Type B pancreatic cell (in vitro differentiated cells): ENCODE measurements around the gene NUP93. TPM values are rescaled to one million over a fixed set of nuclear protein-coding genes. Genes with fewer than 3 reads are reported as not detected.
"Not testable (repeated sequence)": the region's sequence is repeated elsewhere in the genome, so short reads cannot be mapped to it uniquely, and the experiment has no call there.

Experiments
- DNase-seq: peaks from one replicate; pipeline ENCODE4 v3.0.0; 2021; ENCODE audit warnings: mixed read lengths; ENCODE audit not compliant: unreplicated experiment; ENCODE audit errors: extremely low spot score
- H3K27ac Mint-ChIP-seq: 2 replicates; pipeline ENCODE4 v1.8.0; 2021; ENCODE audit warnings: mild to moderate bottlenecking, mixed read lengths
- H3K27me3 Mint-ChIP-seq: 2 replicates; pipeline ENCODE4 v1.8.0; 2021; ENCODE audit warnings: mixed read lengths
- H3K36me3 Mint-ChIP-seq: 2 replicates; pipeline ENCODE4 v1.8.0; 2021; ENCODE audit warnings: mixed read lengths
- H3K4me1 Mint-ChIP-seq: one replicate; pipeline ENCODE4 v1.8.0; 2021; ENCODE audit warnings: mixed read lengths; ENCODE audit not compliant: unreplicated experiment
- H3K4me3 Mint-ChIP-seq: 2 replicates; pipeline ENCODE4 v1.8.0; 2021; ENCODE audit warnings: mild to moderate bottlenecking, mixed read lengths
- H3K9me3 Mint-ChIP-seq: 2 replicates; pipeline ENCODE4 v1.8.0; 2021; ENCODE audit warnings: mixed read lengths
- CTCF ChIP-seq: fragments of 200-600 bp; sonication (generic); conservative IDR thresholded peaks from 2 replicates; pipeline ENCODE4 v1.5.0; 2021; ENCODE audit warnings: antibody characterized with exemption, mild to moderate bottlenecking
- total RNA-seq: library from RNA; stranded (reverse); gene quantifications from 2 replicates; pipeline ENCODE4 v1.2.1, GENCODE V29; 2021; ENCODE audit warnings: low replicate concordance

Gene NUP93
- total RNA-seq, 1 donor from 2014 or later, result 101 TPM

GRCh38 chr16:56866955-56867830 is 137.3 kb downstream of the NUP93 start:
- Mint-ChIP-seq H3K4me1 (peaks cover 32% of the 10 kb centered on the region), H3K9me3 (no peaks in the 10 kb centered on the region), H3K27me3 (no peaks in the 10 kb centered on the region), H3K27ac (no peak overlapping the region), H3K4me3 (peak overlapping the region; percentile 8), H3K36me3 (no peaks in the 10 kb centered on the region)
- TF ChIP-seq CTCF, result peak; percentile 85
- DNase-seq, result no peak

- no peaks in the 10 kb centered on the region for H3K27me3 Mint-ChIP-seq
- no peaks in the 10 kb centered on the region for H3K9me3 Mint-ChIP-seq
- no peak for DNase-seq
- no peaks in the 10 kb centered on the region for H3K36me3 Mint-ChIP-seq
- no peak overlapping the region for H3K27ac Mint-ChIP-seq
- peaks cover 23% of the 10 kb centered on the region for H3K4me1 Mint-ChIP-seq
- no peak overlapping the region for H3K4me3 Mint-ChIP-seq
- TF ChIP-seq CTCF, result no peak
These were observed 138.2 kb downstream of the NUP93 start for GRCh38 chr16:56868175-56868574.

- not testable (repeated sequence) for DNase-seq
These were observed 138.8 kb downstream of the NUP93 start for GRCh38 chr16:56868766-56869165.

GRCh38 chr16:56869513-56870275 is 139.8 kb downstream of the NUP93 start:
- H3K4me3 Mint-ChIP-seq, result no peak overlapping the region
- no peaks in the 10 kb centered on the region for H3K36me3 Mint-ChIP-seq
- H3K27me3 Mint-ChIP-seq, result no peaks in the 10 kb centered on the region
- TF ChIP-seq CTCF, result peak; percentile 28
- peaks cover 15% of the 10 kb centered on the region for H3K4me1 Mint-ChIP-seq
- no peak for DNase-seq
- no peaks in the 10 kb centered on the region for H3K9me3 Mint-ChIP-seq
- H3K27ac Mint-ChIP-seq, result no peak overlapping the region

More at GRCh38 chr16:56868766-56869165, 138.8 kb downstream of the NUP93 start:
- peaks cover 19% of the 10 kb centered on the region for H3K4me1 Mint-ChIP-seq
- H3K36me3 Mint-ChIP-seq, H3K4me3 Mint-ChIP-seq, H3K27me3 Mint-ChIP-seq, H3K27ac Mint-ChIP-seq, H3K9me3 Mint-ChIP-seq: not testable (repeated sequence)

- no peak overlapping the region for H3K4me3 Mint-ChIP-seq
- TF ChIP-seq CTCF, result no peak
- H3K4me1 Mint-ChIP-seq, result peaks cover 14% of the 10 kb centered on the region
- no peaks in the 10 kb centered on the region for H3K36me3 Mint-ChIP-seq
- no peaks in the 10 kb centered on the region for H3K9me3 Mint-ChIP-seq
- no peaks in the 10 kb centered on the region for H3K27me3 Mint-ChIP-seq
- H3K27ac Mint-ChIP-seq, result no peak overlapping the region
- DNase-seq, result no peak
These were observed 140.5 kb downstream of the NUP93 start for GRCh38 chr16:56870276-56870888.
